NT2/D1 (cell line): ENCODE results near the gene PPP3R1.

Experiments used
- DNase-seq: peaks from one replicate; pipeline ENCODE4 v3.0.0-alpha.2; 2011; ENCODE audit warnings: low read depth, low spot score
- H3K27me3 ChIP-seq: 2 replicates; pipeline ENCODE4 v1.6.0; 2011; ENCODE audit warnings: mild to moderate bottlenecking; ENCODE audit not compliant: insufficient read length, insufficient read depth
- H3K36me3 ChIP-seq: 2 replicates; pipeline ENCODE4 v1.6.1; 2011; ENCODE audit warnings: mild to moderate bottlenecking, low read length, mixed read lengths; ENCODE audit not compliant: insufficient read depth, insufficient read length
- H3K4me1 ChIP-seq: 2 replicates; pipeline ENCODE4 v1.5.1; 2011; ENCODE audit not compliant: insufficient read depth, insufficient read length
- H3K4me3 ChIP-seq: 2 replicates; pipeline ENCODE4 v1.5.1; 2011; ENCODE audit warnings: low read depth; ENCODE audit not compliant: insufficient read length
- H3K9ac ChIP-seq: 2 replicates; pipeline ENCODE4 v1.6.0; 2011; ENCODE audit warnings: low read depth; ENCODE audit not compliant: insufficient read length
- H3K9me3 ChIP-seq: 2 replicates; pipeline ENCODE4 v1.5.1; 2011; ENCODE audit warnings: mild to moderate bottlenecking, low read length; ENCODE audit not compliant: insufficient read depth
- SUZ12 ChIP-seq: IDR thresholded peaks from 2 replicates; pipeline ENCODE4 v1.6.1; 2011; ENCODE audit not compliant: insufficient read length, insufficient read depth; ENCODE audit errors: extremely low read depth
- YY1 ChIP-seq: IDR thresholded peaks from 2 replicates; pipeline ENCODE4 v1.6.1; 2011; ENCODE audit not compliant: insufficient read length, insufficient read depth
- ZNF274 ChIP-seq: IDR thresholded peaks from 2 replicates; pipeline ENCODE4 v1.6.1; 2011; ENCODE audit warnings: mild to moderate bottlenecking, low read depth, low read length

Gene PPP3R1

GRCh38 chr2:68135448-68136320 is 116.6 kb downstream of the PPP3R1 start:
- Histone ChIP-seq H3K9me3 (no peaks in the 10 kb centered on the region), H3K4me3 (no peak overlapping the region), H3K36me3 (peaks cover 22% of the 10 kb centered on the region), H3K9ac (no peak overlapping the region), H3K27me3 (no peaks in the 10 kb centered on the region), H3K4me1 (no peaks in the 10 kb centered on the region)
- no peak for TF ChIP-seq SUZ12
- DNase-seq, result no peak

- Histone ChIP-seq H3K4me1 (no peaks in the 10 kb centered on the region), H3K4me3 (no peak overlapping the region), H3K9me3 (no peaks in the 10 kb centered on the region), H3K27me3 (no peaks in the 10 kb centered on the region), H3K36me3 (peaks cover 26% of the 10 kb centered on the region), H3K9ac (no peak overlapping the region)
- TF ChIP-seq YY1 (no peak), ZNF274 (no peak), SUZ12 (no peak)
- no peak for DNase-seq
These were observed 117.8 kb downstream of the PPP3R1 start for GRCh38 chr2:68134554-68134953.

- Histone ChIP-seq H3K36me3 (peaks cover 26% of the 10 kb centered on the region), H3K9me3 (no peaks in the 10 kb centered on the region), H3K27me3 (no peaks in the 10 kb centered on the region), H3K4me3 (no peak overlapping the region), H3K4me1 (no peaks in the 10 kb centered on the region), H3K9ac (no peak overlapping the region)
- no peak for DNase-seq
- TF ChIP-seq SUZ12, result no peak
- no peak for TF ChIP-seq YY1
- TF ChIP-seq ZNF274, result no peak
These were observed 118.2 kb downstream of the PPP3R1 start for GRCh38 chr2:68134120-68134519.
